ENCODE measurements around the gene KRTAP27-1. TPM values are rescaled to one million over a fixed set of nuclear protein-coding genes. Genes with fewer than 3 reads are reported as not detected.

Gene KRTAP27-1
- total and polyA plus RNA-seq, 10 of the 15 experiments (the other 5 are each of a cell fraction or from before 2014, with no cell fraction given), result not detected

- TF ChIP-seq, protein P1, sequence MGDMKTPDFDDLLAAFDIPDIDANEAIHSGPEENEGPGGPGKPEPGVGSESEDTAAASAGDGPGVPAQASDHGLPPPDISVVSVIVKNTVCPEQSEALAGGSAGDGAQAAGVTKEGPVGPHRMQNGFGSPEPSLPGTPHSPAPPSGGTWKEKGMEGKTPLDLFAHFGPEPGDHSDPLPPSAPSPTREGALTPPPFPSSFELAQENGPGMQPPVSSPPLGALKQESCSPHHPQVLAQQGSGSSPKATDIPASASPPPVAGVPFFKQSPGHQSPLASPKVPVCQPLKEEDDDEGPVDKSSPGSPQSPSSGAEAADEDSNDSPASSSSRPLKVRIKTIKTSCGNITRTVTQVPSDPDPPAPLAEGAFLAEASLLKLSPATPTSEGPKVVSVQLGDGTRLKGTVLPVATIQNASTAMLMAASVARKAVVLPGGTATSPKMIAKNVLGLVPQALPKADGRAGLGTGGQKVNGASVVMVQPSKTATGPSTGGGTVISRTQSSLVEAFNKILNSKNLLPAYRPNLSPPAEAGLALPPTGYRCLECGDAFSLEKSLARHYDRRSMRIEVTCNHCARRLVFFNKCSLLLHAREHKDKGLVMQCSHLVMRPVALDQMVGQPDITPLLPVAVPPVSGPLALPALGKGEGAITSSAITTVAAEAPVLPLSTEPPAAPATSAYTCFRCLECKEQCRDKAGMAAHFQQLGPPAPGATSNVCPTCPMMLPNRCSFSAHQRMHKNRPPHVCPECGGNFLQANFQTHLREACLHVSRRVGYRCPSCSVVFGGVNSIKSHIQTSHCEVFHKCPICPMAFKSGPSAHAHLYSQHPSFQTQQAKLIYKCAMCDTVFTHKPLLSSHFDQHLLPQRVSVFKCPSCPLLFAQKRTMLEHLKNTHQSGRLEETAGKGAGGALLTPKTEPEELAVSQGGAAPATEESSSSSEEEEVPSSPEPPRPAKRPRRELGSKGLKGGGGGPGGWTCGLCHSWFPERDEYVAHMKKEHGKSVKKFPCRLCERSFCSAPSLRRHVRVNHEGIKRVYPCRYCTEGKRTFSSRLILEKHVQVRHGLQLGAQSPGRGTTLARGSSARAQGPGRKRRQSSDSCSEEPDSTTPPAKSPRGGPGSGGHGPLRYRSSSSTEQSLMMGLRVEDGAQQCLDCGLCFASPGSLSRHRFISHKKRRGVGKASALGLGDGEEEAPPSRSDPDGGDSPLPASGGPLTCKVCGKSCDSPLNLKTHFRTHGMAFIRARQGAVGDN (IDR thresholded peaks at IDR 0.05), result no peak
- TF ChIP-seq CREB1 (IDR thresholded peaks at IDR 0.05; ENCODE audit: low read depth), result no peak
Observed at GRCh38 chr21:30337772-30338171, 278 bp upstream of the KRTAP27-1 start (continued).

DNA sequence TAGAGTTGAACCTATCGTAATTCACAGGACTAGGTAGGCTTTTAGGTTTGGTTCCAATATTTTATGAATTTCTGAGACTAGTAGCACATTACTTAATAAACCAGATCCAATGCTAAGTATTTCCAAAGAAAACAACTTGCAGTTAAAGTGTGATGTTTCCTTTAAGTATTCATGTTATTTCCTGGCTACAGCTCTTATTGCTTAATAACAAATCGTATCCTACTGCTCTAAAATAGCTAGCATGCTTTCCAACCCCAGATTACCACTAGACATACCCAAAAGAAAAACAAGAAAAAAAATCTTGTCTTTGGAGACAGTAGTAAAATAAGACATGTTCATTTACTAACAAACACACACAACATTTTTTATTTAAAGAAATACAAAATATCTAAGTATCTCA lies 898 bp downstream of the KRTAP27-1 start:
- Histone ChIP-seq H2AFZ (ENCODE audit: control insufficient read depth, low read depth, low read length) (no peak overlapping the region), H3K4me3 (no peak overlapping the region), H3K79me2 (ENCODE audit: control insufficient read depth, insufficient read depth, low read length) (no peaks in the 10 kb centered on the region), H3K27ac (ENCODE audit: control insufficient read depth, insufficient read depth) (no peak overlapping the region), H3K4me2 (ENCODE audit: control insufficient read depth, insufficient read depth) (no peak overlapping the region), H3K4me1 (ENCODE audit: control insufficient read depth, insufficient read depth, low read length) (no peaks in the 10 kb centered on the region), H3K9ac (ENCODE audit: control insufficient read depth, insufficient read depth, low read length) (no peak overlapping the region), H3K9me3 (replicated peaks; ENCODE audit: control insufficient read depth, insufficient read depth, low read length) (no peaks in the 10 kb centered on the region), H3K27me3 (replicated peaks in 1 of 2; ENCODE audit: control insufficient read depth in 2 of 2, insufficient read depth in 2 of 2, low read length in 1 of 2) (no peaks in the 10 kb centered on the region), H4K20me1 (ENCODE audit: control insufficient read depth, insufficient read depth) (no peaks in the 10 kb centered on the region), H3K36me3 (ENCODE audit: control insufficient read depth in 2 of 2, insufficient read depth in 2 of 2, low read length in 1 of 2) (no peaks in the 10 kb centered on the region)
- no TSS peak for BruUV-seq (replicated peaks)
- ATAC-seq, result no peak
- RAD21 ChIA-PET (ENCODE audit: unreplicated experiment), result no interaction called here
- CTCF ChIA-PET, result no interaction called here
- SMC1A ChIA-PET (ENCODE audit: uncharacterized antibody, unreplicated experiment), result interaction anchor here (0.6 kb wide), 1 partner anchor 292 kb away, joined by 3 read pairs; no protein-coding TSS in a partner anchor
- WGBS (ENCODE audit: insufficient coverage, insufficient replicate concordance, low lambda C conversion rate, missing lambda C conversion rate), result 5% methylated on average over 2 of the region's 2 CpGs
- intact Hi-C loops (cut with micrococcal nuclease; ENCODE audit: unreplicated experiment), result no loop called here
- POLR2A ChIA-PET, result no interaction called here
- in situ Hi-C loops (cut with MboI), result loop anchor here (5.0 kb wide), 1 partner anchor 746 kb away; no protein-coding TSS in a partner anchor
- no peak for FAIRE-seq
- DNase-seq (ENCODE audit: low read depth, low spot score), result no peak
- no peak for TF ChIP-seq SUPT20H (IDR thresholded peaks at IDR 0.05; ENCODE audit: borderline replicate concordance, control insufficient read depth, low read depth, low read length)
- TF ChIP-seq EZH2 (IDR thresholded peaks at IDR 0.05; ENCODE audit: borderline replicate concordance, control insufficient read depth, low read depth, low read length), result no peak
- no peak for TF ChIP-seq IKZF1 (conservative IDR thresholded peaks at IDR 0.05)
- no peak for TF ChIP-seq TARDBP (IDR thresholded peaks at IDR 0.05; ENCODE audit: borderline replicate concordance)
- TF ChIP-seq NKRF (conservative IDR thresholded peaks at IDR 0.05), result no peak
- no peak for TF ChIP-seq PAX8 (IDR thresholded peaks at IDR 0.05)
- TF ChIP-seq CHD2 (IDR thresholded peaks at IDR 0.05; ENCODE audit: borderline replicate concordance, low read depth, low read length), result no peak
- no peak for TF ChIP-seq PML (IDR thresholded peaks at IDR 0.05; ENCODE audit: low read length)
- TF ChIP-seq MYC (IDR thresholded peaks at IDR 0.05; ENCODE audit: insufficient read depth, insufficient read length, insufficient replicate concordance, low read length, severe bottlenecking), result no peak
- TF ChIP-seq, protein P2, sequence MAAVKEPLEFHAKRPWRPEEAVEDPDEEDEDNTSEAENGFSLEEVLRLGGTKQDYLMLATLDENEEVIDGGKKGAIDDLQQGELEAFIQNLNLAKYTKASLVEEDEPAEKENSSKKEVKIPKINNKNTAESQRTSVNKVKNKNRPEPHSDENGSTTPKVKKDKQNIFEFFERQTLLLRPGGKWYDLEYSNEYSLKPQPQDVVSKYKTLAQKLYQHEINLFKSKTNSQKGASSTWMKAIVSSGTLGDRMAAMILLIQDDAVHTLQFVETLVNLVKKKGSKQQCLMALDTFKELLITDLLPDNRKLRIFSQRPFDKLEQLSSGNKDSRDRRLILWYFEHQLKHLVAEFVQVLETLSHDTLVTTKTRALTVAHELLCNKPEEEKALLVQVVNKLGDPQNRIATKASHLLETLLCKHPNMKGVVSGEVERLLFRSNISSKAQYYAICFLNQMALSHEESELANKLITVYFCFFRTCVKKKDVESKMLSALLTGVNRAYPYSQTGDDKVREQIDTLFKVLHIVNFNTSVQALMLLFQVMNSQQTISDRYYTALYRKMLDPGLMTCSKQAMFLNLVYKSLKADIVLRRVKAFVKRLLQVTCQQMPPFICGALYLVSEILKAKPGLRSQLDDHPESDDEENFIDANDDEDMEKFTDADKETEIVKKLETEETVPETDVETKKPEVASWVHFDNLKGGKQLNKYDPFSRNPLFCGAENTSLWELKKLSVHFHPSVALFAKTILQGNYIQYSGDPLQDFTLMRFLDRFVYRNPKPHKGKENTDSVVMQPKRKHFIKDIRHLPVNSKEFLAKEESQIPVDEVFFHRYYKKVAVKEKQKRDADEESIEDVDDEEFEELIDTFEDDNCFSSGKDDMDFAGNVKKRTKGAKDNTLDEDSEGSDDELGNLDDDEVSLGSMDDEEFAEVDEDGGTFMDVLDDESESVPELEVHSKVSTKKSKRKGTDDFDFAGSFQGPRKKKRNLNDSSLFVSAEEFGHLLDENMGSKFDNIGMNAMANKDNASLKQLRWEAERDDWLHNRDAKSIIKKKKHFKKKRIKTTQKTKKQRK (IDR thresholded peaks at IDR 0.05; ENCODE audit: low read depth, low read length), result no peak
- TF ChIP-seq NR2C1 (IDR thresholded peaks at IDR 0.05), result no peak
- TF ChIP-seq HDAC2 (IDR thresholded peaks at IDR 0.05), result no peak
- no peak for TF ChIP-seq FOS (IDR thresholded peaks at IDR 0.05; ENCODE audit: borderline replicate concordance, extremely low read depth, insufficient read length)

Data from GM12878 (cell line).